B cell (primary cell): ENCODE measurements around the gene TTLL11.

Experiments used
- CTCF ChIP-seq: fragments of 200-600 bp; IDR thresholded peaks from one replicate; pipeline ENCODE4 v1.8.0; 2022; ENCODE audit warnings: antibody characterized with exemption, mild to moderate bottlenecking
- EZH2 ChIP-seq: IDR thresholded peaks from 2 replicates; pipeline ENCODE4 v1.6.1; 2012; ENCODE audit warnings: borderline replicate concordance, low read depth, mild to moderate bottlenecking, moderate library complexity, low read length; ENCODE audit not compliant: insufficient read depth, poor library complexity, severe bottlenecking

GRCh38 chr9:121833061-121833460, 260.0 kb downstream of the TTLL11 start:
- no peak for TF ChIP-seq CTCF
- TF ChIP-seq EZH2: no peak
